Measurements from ENCODE around the gene BCOR.

Gene BCOR

GRCh38 chrX:40010550-40011321 lies 87.0 kb downstream of the BCOR start:
- no peaks in the 10 kb centered on the region for H4K20me1 ChIP-seq (ENCODE audit: insufficient read depth, low read length)
- no peak for TF ChIP-seq CTCF (IDR thresholded peaks at IDR 0.05; ENCODE audit: low read length)
- no peak for TF ChIP-seq EZH2 (IDR thresholded peaks at IDR 0.05; ENCODE audit: borderline replicate concordance, low read length)
- H3K9me3 ChIP-seq (ENCODE audit: low read length): no peaks in the 10 kb centered on the region
- H3K36me3 ChIP-seq (ENCODE audit: insufficient read depth, low read length): no peaks in the 10 kb centered on the region
- peaks cover 14% of the 10 kb centered on the region for H3K4me1 ChIP-seq (ENCODE audit: insufficient read depth, low read length, severe bottlenecking)
- H3K27me3 ChIP-seq (ENCODE audit: insufficient read depth, low read length): no peaks in the 10 kb centered on the region
- peaks cover 3% of the 10 kb centered on the region; the same call in 1 of the 2 replicates for H3F3A ChIP-seq (ENCODE audit: insufficient read depth, low read length)
- H3K4me3 ChIP-seq (ENCODE audit: low read depth, low read length, poor library complexity, severe bottlenecking): no peak overlapping the region
- H3K27ac ChIP-seq (ENCODE audit: low read depth, low read length, poor library complexity, severe bottlenecking): no peak overlapping the region
- no peak overlapping the region for H3K9ac ChIP-seq (ENCODE audit: low read length)
- H3K79me2 ChIP-seq (ENCODE audit: insufficient read depth, low read length): no peaks in the 10 kb centered on the region
- H3K9me2 ChIP-seq (ENCODE audit: low read depth, low read length): no peaks in the 10 kb centered on the region
- H2AFZ ChIP-seq (ENCODE audit: low read length): no peak overlapping the region
- no peak overlapping the region for H3K4me2 ChIP-seq (ENCODE audit: low read length)

GRCh38 chrX:40009890-40010289 lies 87.9 kb downstream of the BCOR start:
- Histone ChIP-seq H3K9ac (ENCODE audit: low read length) (no peak overlapping the region), H2AFZ (ENCODE audit: low read length) (no peak overlapping the region)
- TF ChIP-seq CTCF (IDR thresholded peaks at IDR 0.05; ENCODE audit: low read length) (no peak), EZH2 (IDR thresholded peaks at IDR 0.05; ENCODE audit: borderline replicate concordance, low read length) (no peak)

GRCh38 chrX:40009462-40009851 lies 88.3 kb downstream of the BCOR start:
- Histone ChIP-seq H3K36me3 (ENCODE audit: insufficient read depth, low read length) (no peaks in the 10 kb centered on the region), H3K27ac (ENCODE audit: low read depth, low read length, poor library complexity, severe bottlenecking) (no peak overlapping the region), H3K9me2 (ENCODE audit: low read depth, low read length) (no peaks in the 10 kb centered on the region), H3K27me3 (ENCODE audit: insufficient read depth, low read length) (no peaks in the 10 kb centered on the region), H3K4me2 (ENCODE audit: low read length) (no peak overlapping the region), H3K4me3 (ENCODE audit: low read depth, low read length, poor library complexity, severe bottlenecking) (no peak overlapping the region), H3K4me1 (ENCODE audit: insufficient read depth, low read length, severe bottlenecking) (peaks cover 14% of the 10 kb centered on the region), H3F3A (ENCODE audit: insufficient read depth, low read length) (peaks cover 3% of the 10 kb centered on the region; the same call in 1 of the 2 replicates), H2AFZ (ENCODE audit: low read length) (no peak overlapping the region), H4K20me1 (ENCODE audit: insufficient read depth, low read length) (no peaks in the 10 kb centered on the region), H3K9me3 (ENCODE audit: low read length) (no peaks in the 10 kb centered on the region), H3K79me2 (ENCODE audit: insufficient read depth, low read length) (no peaks in the 10 kb centered on the region), H3K9ac (ENCODE audit: low read length) (no peak overlapping the region)
- TF ChIP-seq CTCF (IDR thresholded peaks at IDR 0.05; ENCODE audit: low read length) (no peak), EZH2 (IDR thresholded peaks at IDR 0.05; ENCODE audit: borderline replicate concordance, low read length) (no peak)

More at GRCh38 chrX:40009890-40010289, 87.9 kb downstream of the BCOR start:
- Histone ChIP-seq H3K4me1 (ENCODE audit: insufficient read depth, low read length, severe bottlenecking) (peaks cover 14% of the 10 kb centered on the region), H3K36me3 (ENCODE audit: insufficient read depth, low read length) (no peaks in the 10 kb centered on the region), H4K20me1 (ENCODE audit: insufficient read depth, low read length) (no peaks in the 10 kb centered on the region), H3K27ac (ENCODE audit: low read depth, low read length, poor library complexity, severe bottlenecking) (no peak overlapping the region), H3F3A (ENCODE audit: insufficient read depth, low read length) (peaks cover 3% of the 10 kb centered on the region; the same call in 1 of the 2 replicates), H3K9me3 (ENCODE audit: low read length) (no peaks in the 10 kb centered on the region), H3K9me2 (ENCODE audit: low read depth, low read length) (no peaks in the 10 kb centered on the region), H3K4me2 (ENCODE audit: low read length) (no peak overlapping the region), H3K27me3 (ENCODE audit: insufficient read depth, low read length) (no peaks in the 10 kb centered on the region), H3K79me2 (ENCODE audit: insufficient read depth, low read length) (no peaks in the 10 kb centered on the region), H3K4me3 (ENCODE audit: low read depth, low read length, poor library complexity, severe bottlenecking) (no peak overlapping the region)

Measured in OCI-LY1 (cell line).